Astrocyte (in vitro differentiated cells and primary cell): ENCODE data around the gene NFE2L1. TPM values are rescaled to one million over a fixed set of nuclear protein-coding genes. Genes with fewer than 3 reads are reported as not detected.
A peak's percentile ranks its signal among the peaks of the same experiment; 100 is the strongest.

Experiments
- DNase-seq: peaks from one replicate; pipeline ENCODE4 v3.0.0-alpha.2; 2010; ENCODE audit warnings: low read depth
- FAIRE-seq: peaks from 2 replicates; lab custom pipeline; 2011; peaks lifted over from hg19 to GRCh38; lab: Jason Lieb, UNC
- H2AFZ ChIP-seq: 2 replicates; pipeline ENCODE4 v1.6.0; 2012; ENCODE audit warnings: low read depth, low read length, inconsistent platforms
- H3K27ac ChIP-seq: 2 replicates; pipeline ENCODE4 v1.5.1; 2011; ENCODE audit warnings: low read depth, low read length, inconsistent platforms
- H3K27me3 ChIP-seq: 2 replicates; pipeline ENCODE4 v1.6.0; 2011; ENCODE audit warnings: low read length, inconsistent platforms; ENCODE audit not compliant: insufficient read depth
- H3K36me3 ChIP-seq: 2 replicates; pipeline ENCODE4 v1.5.1; 2011; ENCODE audit warnings: low read length, inconsistent platforms; ENCODE audit not compliant: insufficient read depth
- H3K4me1 ChIP-seq: 2 replicates; pipeline ENCODE4 v1.5.1; 2011; ENCODE audit warnings: low read length, inconsistent platforms; ENCODE audit not compliant: insufficient read depth
- H3K4me2 ChIP-seq: 2 replicates; pipeline ENCODE4 v1.6.0; 2012; ENCODE audit warnings: low read length, inconsistent platforms
- H3K4me3 ChIP-seq: 2 replicates; pipeline ENCODE4 v1.5.1; 2011; ENCODE audit warnings: low read depth, mild to moderate bottlenecking, low read length, inconsistent platforms; ENCODE audit not compliant: insufficient read depth
- H3K79me2 ChIP-seq: 2 replicates; pipeline ENCODE4 v1.6.0; 2012; ENCODE audit warnings: mild to moderate bottlenecking, low read length, inconsistent platforms; ENCODE audit not compliant: insufficient read depth
- H3K9ac ChIP-seq: 2 replicates; pipeline ENCODE4 v1.6.0; 2012; ENCODE audit warnings: mild to moderate bottlenecking, low read length, inconsistent platforms
- H3K9me3 ChIP-seq: 2 replicates; pipeline ENCODE4 v1.5.1; 2012; ENCODE audit warnings: low read depth, mild to moderate bottlenecking, low read length, inconsistent platforms; ENCODE audit not compliant: insufficient read depth
- H4K20me1 ChIP-seq: 2 replicates; pipeline ENCODE4 v1.6.0; 2012; ENCODE audit warnings: low read length, inconsistent platforms; ENCODE audit not compliant: insufficient read depth
- H3K27ac Mint-ChIP-seq: one replicate; pipeline ENCODE4 v1.8.0; 2021; ENCODE audit warnings: mild to moderate bottlenecking, mixed read lengths; ENCODE audit not compliant: unreplicated experiment
- H3K27me3 Mint-ChIP-seq: one replicate; pipeline ENCODE4 v1.8.0; 2021; ENCODE audit warnings: low read depth, mixed read lengths; ENCODE audit not compliant: unreplicated experiment
- H3K36me3 Mint-ChIP-seq: one replicate; pipeline ENCODE4 v1.8.0; 2021; ENCODE audit warnings: low read depth, mixed read lengths; ENCODE audit not compliant: unreplicated experiment
- H3K4me1 Mint-ChIP-seq: one replicate; pipeline ENCODE4 v1.8.0; 2021; ENCODE audit warnings: low read depth, mixed read lengths; ENCODE audit not compliant: unreplicated experiment
- H3K4me3 Mint-ChIP-seq: one replicate; pipeline ENCODE4 v1.8.0; 2021; ENCODE audit warnings: mild to moderate bottlenecking, moderate library complexity, mixed read lengths; ENCODE audit not compliant: unreplicated experiment
- H3K9me3 Mint-ChIP-seq: one replicate; pipeline ENCODE4 v1.8.0; 2021; ENCODE audit warnings: mild to moderate bottlenecking, mixed read lengths; ENCODE audit not compliant: unreplicated experiment
- EZH2 ChIP-seq: IDR thresholded peaks from 2 replicates; pipeline ENCODE4 v1.6.1; 2012; ENCODE audit warnings: mild to moderate bottlenecking, low read length, inconsistent platforms; ENCODE audit not compliant: insufficient read depth
- total RNA-seq: library from RNA; stranded (reverse); gene quantifications from 2 replicates; pipeline ENCODE4 v1.2.1, GENCODE V29; 2021
- TF ChIP-seq, protein P1 (sequence below): IDR thresholded peaks from 2 replicates; pipeline ENCODE4 v1.5.1; 2011; ENCODE audit warnings: low read depth, mild to moderate bottlenecking, inconsistent platforms, low read length, moderate library complexity; ENCODE audit not compliant: insufficient read depth

The NFE2L1 gene
- total RNA-seq, 1 donor from 2014 or later: 344 TPM

DNA sequence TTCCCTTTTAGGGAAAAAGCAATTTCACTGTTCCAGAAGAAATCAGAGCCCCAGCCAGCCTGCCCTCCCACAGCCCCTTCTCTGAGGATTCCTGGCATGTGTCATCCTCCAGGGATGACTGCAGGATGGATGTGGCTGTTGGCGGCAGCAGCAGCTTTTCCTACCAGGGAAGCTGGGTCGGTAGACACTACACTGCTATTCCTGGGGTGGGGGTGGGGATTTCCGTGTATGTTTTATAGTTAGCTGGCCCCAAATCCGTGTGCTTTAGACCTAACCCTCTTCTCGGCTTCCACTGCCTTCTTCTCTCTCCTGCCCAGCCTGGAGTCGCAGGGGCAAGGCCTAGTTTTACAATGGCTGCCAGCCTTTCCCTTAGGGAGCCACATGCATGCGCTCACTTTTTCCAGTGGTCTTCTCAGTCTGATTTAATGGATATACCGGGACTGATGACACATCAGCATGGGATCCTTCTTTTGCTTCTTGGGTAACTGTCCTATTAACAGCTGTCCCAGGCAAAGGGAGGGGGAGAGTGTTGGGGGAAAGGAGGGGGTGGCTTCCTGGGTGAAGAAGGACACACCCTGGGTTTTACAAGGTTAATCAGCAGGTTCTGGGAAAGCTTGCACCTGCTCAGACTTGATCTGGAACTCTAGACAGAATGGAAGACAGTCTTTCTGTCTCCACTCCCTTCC lies 2.7 kb upstream of the NFE2L1 start:
- H3K4me3 ChIP-seq: no peak overlapping the region

DNA sequence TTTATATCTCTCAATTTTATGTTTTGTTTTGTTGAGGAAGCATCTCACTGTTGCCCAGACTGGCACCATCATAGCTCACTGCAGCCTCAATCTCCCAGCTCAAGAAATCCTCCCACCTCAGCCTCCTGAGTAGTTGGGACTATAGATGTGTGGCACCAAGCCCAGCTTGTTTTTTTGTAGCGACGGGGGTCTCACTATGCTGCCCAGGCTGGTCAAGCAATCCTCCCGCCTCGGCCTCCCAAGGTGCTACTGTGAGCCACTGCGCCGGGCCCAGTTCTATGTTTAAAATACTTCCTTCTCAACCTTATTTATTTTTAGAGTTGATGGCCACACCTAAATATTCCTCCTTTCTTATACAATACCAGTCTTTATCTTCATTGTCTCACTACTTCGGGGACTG lies 1.9 kb upstream of the NFE2L1 start:
- DNase-seq: no peak
- Mint-ChIP-seq H3K4me3 (peak overlapping the region; percentile 99), H3K36me3 (peaks cover 4% of the 10 kb centered on the region), H3K27me3 (peaks cover 2% of the 10 kb centered on the region), H3K27ac (peak overlapping the region; percentile 100), H3K9me3 (no peaks in the 10 kb centered on the region), H3K4me1 (peaks cover 33% of the 10 kb centered on the region)
- TF ChIP-seq, protein P1, sequence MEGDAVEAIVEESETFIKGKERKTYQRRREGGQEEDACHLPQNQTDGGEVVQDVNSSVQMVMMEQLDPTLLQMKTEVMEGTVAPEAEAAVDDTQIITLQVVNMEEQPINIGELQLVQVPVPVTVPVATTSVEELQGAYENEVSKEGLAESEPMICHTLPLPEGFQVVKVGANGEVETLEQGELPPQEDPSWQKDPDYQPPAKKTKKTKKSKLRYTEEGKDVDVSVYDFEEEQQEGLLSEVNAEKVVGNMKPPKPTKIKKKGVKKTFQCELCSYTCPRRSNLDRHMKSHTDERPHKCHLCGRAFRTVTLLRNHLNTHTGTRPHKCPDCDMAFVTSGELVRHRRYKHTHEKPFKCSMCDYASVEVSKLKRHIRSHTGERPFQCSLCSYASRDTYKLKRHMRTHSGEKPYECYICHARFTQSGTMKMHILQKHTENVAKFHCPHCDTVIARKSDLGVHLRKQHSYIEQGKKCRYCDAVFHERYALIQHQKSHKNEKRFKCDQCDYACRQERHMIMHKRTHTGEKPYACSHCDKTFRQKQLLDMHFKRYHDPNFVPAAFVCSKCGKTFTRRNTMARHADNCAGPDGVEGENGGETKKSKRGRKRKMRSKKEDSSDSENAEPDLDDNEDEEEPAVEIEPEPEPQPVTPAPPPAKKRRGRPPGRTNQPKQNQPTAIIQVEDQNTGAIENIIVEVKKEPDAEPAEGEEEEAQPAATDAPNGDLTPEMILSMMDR: no peak
- no peak for TF ChIP-seq EZH2
- Histone ChIP-seq H3K79me2 (peaks cover 37% of the 10 kb centered on the region), H2AFZ (no peak overlapping the region), H4K20me1 (peaks cover 8% of the 10 kb centered on the region), H3K27ac (no peak overlapping the region), H3K9ac (no peak overlapping the region), H3K9me3 (no peaks in the 10 kb centered on the region), H3K4me3 (peak overlapping the region; percentile 91), H3K4me1 (peaks cover 29% of the 10 kb centered on the region), H3K4me2 (peak overlapping the region; percentile 90), H3K36me3 (peaks cover 4% of the 10 kb centered on the region), H3K27me3 (no peaks in the 10 kb centered on the region)
- FAIRE-seq: no peak

More for the DNA sequence above, 2.7 kb upstream of the NFE2L1 start:
- FAIRE-seq: no peak
- no peaks in the 10 kb centered on the region for H3K27me3 ChIP-seq
- H3K4me3 Mint-ChIP-seq: peak overlapping the region; percentile 99
- peak; percentile 37 for DNase-seq
- H3K27me3 Mint-ChIP-seq: peaks cover 2% of the 10 kb centered on the region
- peaks cover 25% of the 10 kb centered on the region for H3K4me1 Mint-ChIP-seq
- H3K9me3 ChIP-seq: no peaks in the 10 kb centered on the region
- TF ChIP-seq, protein P1: no peak
- TF ChIP-seq EZH2: no peak
- H3K27ac ChIP-seq: no peak overlapping the region
- no peak overlapping the region for H3K4me2 ChIP-seq
- H3K9ac ChIP-seq: no peak overlapping the region
- peak overlapping the region; percentile 82 for H3K27ac Mint-ChIP-seq
- H3K9me3 Mint-ChIP-seq: no peaks in the 10 kb centered on the region
- no peaks in the 10 kb centered on the region for H3K36me3 ChIP-seq
- H3K36me3 Mint-ChIP-seq: peaks cover 1% of the 10 kb centered on the region
- H4K20me1 ChIP-seq: no peaks in the 10 kb centered on the region
- H3K79me2 ChIP-seq: peaks cover 30% of the 10 kb centered on the region
- peaks cover 21% of the 10 kb centered on the region for H3K4me1 ChIP-seq
- no peak overlapping the region for H2AFZ ChIP-seq
